ENCODE data around the gene C16orf90. TPM values are rescaled to one million over a fixed set of nuclear protein-coding genes. Genes with fewer than 3 reads are reported as not detected.

C16orf90 gene
- total and polyA plus RNA-seq, 2 experiments from 2014 or later = not detected

DNA sequence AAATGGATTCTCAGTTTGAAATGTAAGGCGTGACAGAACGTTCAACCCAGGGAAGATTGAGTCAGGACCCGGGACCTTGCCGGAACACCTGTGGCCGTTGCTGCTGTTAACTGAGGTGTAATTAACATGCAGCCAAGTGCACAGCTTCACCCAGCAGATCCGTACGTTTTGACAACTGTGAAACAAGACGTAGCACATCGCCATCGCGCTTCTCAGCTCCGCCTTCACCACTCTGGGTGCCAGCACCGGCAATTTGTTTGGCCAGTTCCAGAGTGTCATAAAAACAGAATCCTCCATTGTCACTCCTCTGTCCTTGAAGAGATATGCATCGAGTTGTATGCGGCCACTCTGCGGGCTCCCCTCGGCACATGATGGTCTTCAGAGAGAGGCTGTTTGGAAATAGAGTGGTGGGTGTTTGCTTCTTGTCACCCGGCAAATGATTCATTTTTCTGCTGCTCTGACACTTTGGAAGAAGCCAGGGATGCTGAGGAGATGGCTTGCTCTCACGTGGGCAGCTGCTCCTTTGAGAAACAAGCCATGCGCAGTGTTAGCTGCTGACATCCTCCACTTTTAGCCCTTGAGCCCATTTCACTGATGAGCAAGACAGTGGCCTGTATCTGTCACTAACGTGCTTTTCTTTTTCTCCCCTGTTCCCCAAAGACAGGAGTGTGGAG is 29.2 kb downstream of the C16orf90 start:
- Histone ChIP-seq H4K20me1 (ENCODE audit: insufficient read depth, poor library complexity, severe bottlenecking) (peaks cover 92% of the 10 kb centered on the region), H3K4me1 (ENCODE audit: insufficient read depth) (no peaks in the 10 kb centered on the region), H3K79me2 (peaks cover 100% of the 10 kb centered on the region), H3K9me3 (ENCODE audit: low read depth) (no peaks in the 10 kb centered on the region), H3K27me3 (no peaks in the 10 kb centered on the region), H3K36me3 (replicated peaks; ENCODE audit: insufficient read depth, low read depth) (no peaks in the 10 kb centered on the region), H3K9me2 (replicated peaks; ENCODE audit: insufficient read depth) (no peaks in the 10 kb centered on the region), H3K4me3 (no peak overlapping the region), H3K4me2 (no peak overlapping the region), H2AFZ (no peak overlapping the region), H3K27ac (no peak overlapping the region)
- no peak for DNase-seq (ENCODE audit: low spot score)
- TF ChIP-seq EZH2 (IDR thresholded peaks at IDR 0.05; ENCODE audit: borderline replicate concordance) = no peak
- TF ChIP-seq, protein P1, sequence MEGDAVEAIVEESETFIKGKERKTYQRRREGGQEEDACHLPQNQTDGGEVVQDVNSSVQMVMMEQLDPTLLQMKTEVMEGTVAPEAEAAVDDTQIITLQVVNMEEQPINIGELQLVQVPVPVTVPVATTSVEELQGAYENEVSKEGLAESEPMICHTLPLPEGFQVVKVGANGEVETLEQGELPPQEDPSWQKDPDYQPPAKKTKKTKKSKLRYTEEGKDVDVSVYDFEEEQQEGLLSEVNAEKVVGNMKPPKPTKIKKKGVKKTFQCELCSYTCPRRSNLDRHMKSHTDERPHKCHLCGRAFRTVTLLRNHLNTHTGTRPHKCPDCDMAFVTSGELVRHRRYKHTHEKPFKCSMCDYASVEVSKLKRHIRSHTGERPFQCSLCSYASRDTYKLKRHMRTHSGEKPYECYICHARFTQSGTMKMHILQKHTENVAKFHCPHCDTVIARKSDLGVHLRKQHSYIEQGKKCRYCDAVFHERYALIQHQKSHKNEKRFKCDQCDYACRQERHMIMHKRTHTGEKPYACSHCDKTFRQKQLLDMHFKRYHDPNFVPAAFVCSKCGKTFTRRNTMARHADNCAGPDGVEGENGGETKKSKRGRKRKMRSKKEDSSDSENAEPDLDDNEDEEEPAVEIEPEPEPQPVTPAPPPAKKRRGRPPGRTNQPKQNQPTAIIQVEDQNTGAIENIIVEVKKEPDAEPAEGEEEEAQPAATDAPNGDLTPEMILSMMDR (IDR thresholded peaks at IDR 0.05; ENCODE audit: poor library complexity) = no peak
- no peak for TF ChIP-seq EZH2phosphoT487 (IDR thresholded peaks at IDR 0.05; ENCODE audit: low read depth, severe bottlenecking, unreplicated experiment)
- WGBS (ENCODE audit: low lambda C conversion rate, missing lambda C conversion rate) = 93% methylated on average over 21 of the region's 21 CpGs

DNA sequence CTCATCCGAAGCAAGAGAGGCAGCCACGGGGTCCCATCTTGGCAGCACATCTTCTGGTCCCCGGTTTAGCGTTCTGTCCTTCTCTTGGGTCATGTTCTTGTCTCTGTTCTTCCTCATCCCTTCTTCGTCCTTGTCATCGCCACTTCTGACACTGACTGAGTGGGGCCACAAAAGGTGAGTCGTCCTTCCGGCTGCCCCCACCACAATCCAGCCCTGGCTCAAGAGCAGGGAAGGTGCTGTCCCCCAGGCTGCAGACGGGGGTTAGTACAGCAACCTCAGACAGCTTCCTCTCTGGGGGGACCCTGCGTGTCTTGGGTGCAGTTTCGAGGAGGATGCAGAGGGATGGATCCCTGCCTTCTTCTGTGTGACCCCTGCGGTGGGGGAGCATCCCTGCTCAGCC is 30.0 kb downstream of the C16orf90 start:
- no peak for TF ChIP-seq EZH2phosphoT487 (IDR thresholded peaks at IDR 0.05; ENCODE audit: low read depth, severe bottlenecking, unreplicated experiment)
- TF ChIP-seq EZH2 (IDR thresholded peaks at IDR 0.05; ENCODE audit: borderline replicate concordance) = no peak
- TF ChIP-seq, protein P1 (IDR thresholded peaks at IDR 0.05; ENCODE audit: poor library complexity) = no peak
- Histone ChIP-seq H3K27ac (no peak overlapping the region), H4K20me1 (ENCODE audit: insufficient read depth, poor library complexity, severe bottlenecking) (peaks cover 93% of the 10 kb centered on the region), H2AFZ (no peak overlapping the region), H3K9me2 (replicated peaks; ENCODE audit: insufficient read depth) (no peaks in the 10 kb centered on the region), H3K27me3 (no peaks in the 10 kb centered on the region), H3K9me3 (ENCODE audit: low read depth) (no peaks in the 10 kb centered on the region), H3K4me2 (no peak overlapping the region), H3K4me1 (ENCODE audit: insufficient read depth) (no peaks in the 10 kb centered on the region), H3K79me2 (peaks cover 100% of the 10 kb centered on the region), H3K4me3 (no peak overlapping the region), H3K36me3 (replicated peaks; ENCODE audit: insufficient read depth, low read depth) (no peaks in the 10 kb centered on the region)
- no peak for DNase-seq (ENCODE audit: low spot score)
- 96% methylated on average over 12 of the region's 12 CpGs for WGBS (ENCODE audit: low lambda C conversion rate, missing lambda C conversion rate)

DNA sequence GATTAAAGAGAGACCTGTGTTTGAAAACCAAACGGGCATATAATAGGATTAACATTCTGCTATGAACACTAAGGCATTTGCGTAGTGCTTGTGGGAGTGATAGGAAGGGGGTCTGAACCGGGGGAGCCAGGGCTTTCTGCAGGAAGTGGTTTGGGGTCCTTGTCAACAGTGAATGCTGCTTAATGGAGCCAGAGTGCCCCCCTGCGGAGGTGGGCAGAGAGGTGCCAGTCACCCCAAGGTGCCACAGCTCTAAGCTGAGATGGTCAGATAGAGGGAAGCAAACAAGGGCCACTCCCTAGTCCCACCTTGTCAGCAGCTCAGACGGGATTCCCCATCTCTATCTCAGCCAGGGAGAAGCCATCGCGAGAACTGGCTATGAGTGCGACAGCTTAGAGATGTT is 34.1 kb downstream of the C16orf90 start:
- H4K20me1 ChIP-seq (ENCODE audit: insufficient read depth, poor library complexity, severe bottlenecking) = peaks cover 69% of the 10 kb centered on the region
- no peak overlapping the region for H2AFZ ChIP-seq
- peaks cover 82% of the 10 kb centered on the region for H3K79me2 ChIP-seq
- H3K9me3 ChIP-seq (ENCODE audit: low read depth) = no peaks in the 10 kb centered on the region
- TF ChIP-seq, protein P1 (IDR thresholded peaks at IDR 0.05; ENCODE audit: poor library complexity) = no peak
- TF ChIP-seq EZH2 (IDR thresholded peaks at IDR 0.05; ENCODE audit: borderline replicate concordance) = no peak
- no peak for TF ChIP-seq EZH2phosphoT487 (IDR thresholded peaks at IDR 0.05; ENCODE audit: low read depth, severe bottlenecking, unreplicated experiment)
- peak overlapping the region; percentile 29 for H3K27ac ChIP-seq
- peaks cover 10% of the 10 kb centered on the region for H3K4me1 ChIP-seq (ENCODE audit: insufficient read depth)
- WGBS (ENCODE audit: low lambda C conversion rate, missing lambda C conversion rate) = 76% methylated on average over 8 of the region's 8 CpGs
- H3K27me3 ChIP-seq = no peaks in the 10 kb centered on the region
- no peak for DNase-seq (ENCODE audit: low spot score)
- no peaks in the 10 kb centered on the region for H3K36me3 ChIP-seq (replicated peaks; ENCODE audit: insufficient read depth, low read depth)
- H3K4me3 ChIP-seq = no peak overlapping the region
- no peaks in the 10 kb centered on the region for H3K9me2 ChIP-seq (replicated peaks; ENCODE audit: insufficient read depth)
- H3K4me2 ChIP-seq = no peak overlapping the region
